Fibroblast of lung (primary cell): ENCODE measurements around the gene NLRC5. TPM values are rescaled to one million over a fixed set of nuclear protein-coding genes. Genes with fewer than 3 reads are reported as not detected.

Source experiments
- DNase-seq, 2 donors: peaks; one replicate each; pipeline versions ENCODE4 v3.0.0 to v3.0.0-alpha.2; 2010; ENCODE audit warnings: low read depth in 2 of 2
- H2AFZ ChIP-seq: 2 replicates; pipeline ENCODE4 v1.5.1; 2012; ENCODE audit warnings: low read length, control low read depth, inconsistent platforms
- H3K27ac ChIP-seq: 2 replicates; pipeline ENCODE4 v1.5.1; 2011; ENCODE audit warnings: low read length, control low read depth; ENCODE audit not compliant: insufficient read depth
- H3K27me3 ChIP-seq: 2 replicates; pipeline ENCODE4 v1.5.1; 2011; ENCODE audit warnings: mild to moderate bottlenecking, low read length; ENCODE audit not compliant: control insufficient read depth, insufficient read depth
- H3K36me3 ChIP-seq: 2 replicates; pipeline ENCODE4 v1.5.1; 2011; ENCODE audit warnings: low read length; ENCODE audit not compliant: control insufficient read depth, insufficient read depth
- H3K4me1 ChIP-seq: 2 replicates; pipeline ENCODE4 v1.5.1; 2011; ENCODE audit warnings: low read length; ENCODE audit not compliant: control insufficient read depth, insufficient read depth; ENCODE audit errors: extremely low read depth
- H3K4me2 ChIP-seq: 2 replicates; pipeline ENCODE4 v1.5.1; 2011; ENCODE audit warnings: low read length, control low read depth; ENCODE audit not compliant: insufficient read depth; ENCODE audit errors: extremely low read depth
- H3K4me3 ChIP-seq, 4 experiments: fragments of 200-600 bp in 1 of 4; sonication (generic) in 1 of 4; replicated peaks in 1 of 4; 2 replicates each; pipeline ENCODE4 v1.5.1; 2011 to 2016; ENCODE audit warnings: low read length in 4 of 4, low read depth in 3 of 4, mild to moderate bottlenecking in 3 of 4, control low read depth in 2 of 4, inconsistent platforms in 1 of 4, mixed read lengths in 1 of 4; ENCODE audit not compliant: insufficient read depth in 1 of 4; ENCODE audit errors: control extremely low read depth in 1 of 4
- H3K79me2 ChIP-seq: 2 replicates; pipeline ENCODE4 v1.5.1; 2012; ENCODE audit warnings: mild to moderate bottlenecking, low read length, inconsistent platforms; ENCODE audit not compliant: control insufficient read depth, insufficient read depth
- H3K9ac ChIP-seq: 2 replicates; pipeline ENCODE4 v1.5.1; 2011; ENCODE audit warnings: mild to moderate bottlenecking, low read length, control low read depth; ENCODE audit not compliant: insufficient read depth
- H3K9me3 ChIP-seq: 2 replicates; pipeline ENCODE4 v1.5.1; 2012; ENCODE audit warnings: low read depth, low read length; ENCODE audit not compliant: control insufficient read depth, insufficient read depth
- H4K20me1 ChIP-seq: 2 replicates; pipeline ENCODE4 v1.5.1; 2011; ENCODE audit warnings: low read length; ENCODE audit not compliant: control insufficient read depth, insufficient read depth; ENCODE audit errors: extremely low read depth
- EZH2 ChIP-seq: IDR thresholded peaks from 2 replicates; pipeline ENCODE4 v1.5.1; 2012; ENCODE audit warnings: low read length, control low read depth, mild to moderate bottlenecking; ENCODE audit errors: missing control alignments
- polyA plus RNA-seq, 2 donors: library from polyadenylated mRNA; depleted of rRNA in 1 of 2; stranded (reverse) in 1 of 2; unstranded in 1 of 2; fragments of >200 nt; gene quantifications; 2 replicates each; pipeline ENCODE4 v1.2.1, GENCODE V29; 2011 to 2012; ENCODE audit warnings: missing spikeins in 1 of 2
- total RNA-seq: library from RNA; depleted of rRNA; stranded (reverse); fragments of >200 nt; gene quantifications from 2 replicates; pipeline ENCODE4 v1.2.1, GENCODE V29; 2014
- TF ChIP-seq, protein P1 (sequence below), 2 donors: IDR thresholded peaks in 1 of 2; conservative IDR thresholded peaks in 1 of 2; 1 replicate in 1 of 2; 2 replicates in 1 of 2; pipeline ENCODE4 v1.5.1; 2011 to 2012; ENCODE audit warnings: low read length in 2 of 2, control low read depth in 1 of 2, inconsistent platforms in 1 of 2, low read depth in 1 of 2, mild to moderate bottlenecking in 1 of 2

NLRC5 gene
- total and polyA plus RNA-seq, 2 donors (not counting 1 experiment from before 2014, with no cell fraction given) = 22.2 to 43.6 TPM

DNA sequence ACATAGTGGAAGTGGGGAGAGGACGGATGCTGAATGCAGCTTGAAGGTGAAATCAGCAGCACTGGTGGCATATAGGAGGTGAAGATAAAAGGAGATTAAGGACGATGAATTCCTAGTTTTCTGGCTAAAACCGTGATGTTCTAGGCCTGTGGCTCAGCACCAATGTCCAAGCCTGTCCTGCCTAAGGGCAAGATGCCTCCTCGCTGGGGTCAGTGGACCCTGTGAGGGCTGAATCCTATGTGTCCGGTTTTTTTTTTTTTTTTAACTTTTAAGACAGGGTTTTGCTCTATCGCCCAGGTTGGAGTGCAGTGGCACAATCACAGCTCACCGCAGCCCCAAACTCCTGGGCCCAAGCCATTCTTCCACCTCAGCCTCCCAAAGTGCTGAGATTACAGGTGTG, 115.8 kb downstream of the NLRC5 start:
- no peak overlapping the region for H2AFZ ChIP-seq
- H3K27me3 ChIP-seq = no peaks in the 10 kb centered on the region
- H3K9me3 ChIP-seq = no peaks in the 10 kb centered on the region
- no peak for TF ChIP-seq EZH2
- TF ChIP-seq, protein P1, sequence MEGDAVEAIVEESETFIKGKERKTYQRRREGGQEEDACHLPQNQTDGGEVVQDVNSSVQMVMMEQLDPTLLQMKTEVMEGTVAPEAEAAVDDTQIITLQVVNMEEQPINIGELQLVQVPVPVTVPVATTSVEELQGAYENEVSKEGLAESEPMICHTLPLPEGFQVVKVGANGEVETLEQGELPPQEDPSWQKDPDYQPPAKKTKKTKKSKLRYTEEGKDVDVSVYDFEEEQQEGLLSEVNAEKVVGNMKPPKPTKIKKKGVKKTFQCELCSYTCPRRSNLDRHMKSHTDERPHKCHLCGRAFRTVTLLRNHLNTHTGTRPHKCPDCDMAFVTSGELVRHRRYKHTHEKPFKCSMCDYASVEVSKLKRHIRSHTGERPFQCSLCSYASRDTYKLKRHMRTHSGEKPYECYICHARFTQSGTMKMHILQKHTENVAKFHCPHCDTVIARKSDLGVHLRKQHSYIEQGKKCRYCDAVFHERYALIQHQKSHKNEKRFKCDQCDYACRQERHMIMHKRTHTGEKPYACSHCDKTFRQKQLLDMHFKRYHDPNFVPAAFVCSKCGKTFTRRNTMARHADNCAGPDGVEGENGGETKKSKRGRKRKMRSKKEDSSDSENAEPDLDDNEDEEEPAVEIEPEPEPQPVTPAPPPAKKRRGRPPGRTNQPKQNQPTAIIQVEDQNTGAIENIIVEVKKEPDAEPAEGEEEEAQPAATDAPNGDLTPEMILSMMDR (conservative IDR thresholded peaks at IDR 0.05 in 1 of 2, IDR thresholded peaks at IDR 0.05 in 1 of 2; ENCODE audit: low read depth in 1 of 2, low read length in 2 of 2) = no peak
- H3K9ac ChIP-seq = no peak overlapping the region
- DNase-seq = no peak
- no peaks in the 10 kb centered on the region for H3K79me2 ChIP-seq
- H3K4me1 ChIP-seq = peaks cover 2% of the 10 kb centered on the region
- no peak overlapping the region for H3K27ac ChIP-seq
- no peak overlapping the region for H3K4me3 ChIP-seq
- H3K4me2 ChIP-seq = no peak overlapping the region
- no peaks in the 10 kb centered on the region for H4K20me1 ChIP-seq
- H3K36me3 ChIP-seq = no peaks in the 10 kb centered on the region

DNA sequence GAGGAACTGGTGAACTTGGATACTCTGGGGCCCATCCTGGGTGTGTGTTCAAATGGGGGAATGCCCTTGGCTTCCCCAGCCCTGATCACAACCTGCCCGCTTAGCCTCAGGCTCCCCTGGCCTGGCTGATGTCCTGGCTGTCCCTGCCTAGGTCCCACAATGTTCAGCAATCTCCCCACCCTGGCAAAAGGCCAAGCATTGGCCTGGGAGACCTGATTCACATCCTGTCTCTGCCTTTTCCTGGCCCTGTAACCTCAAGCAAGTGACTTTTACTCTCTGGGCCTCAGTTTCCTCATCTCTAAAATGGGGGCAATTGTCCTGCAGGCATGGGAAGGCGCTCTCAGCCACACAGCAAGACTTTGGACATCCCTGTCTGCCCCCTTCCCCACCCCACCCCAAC, 117.4 kb downstream of the NLRC5 start:
- Histone ChIP-seq H3K79me2 (no peaks in the 10 kb centered on the region), H2AFZ (no peak overlapping the region), H3K4me3 (no peak overlapping the region), H3K27me3 (no peaks in the 10 kb centered on the region), H3K9me3 (no peaks in the 10 kb centered on the region), H3K27ac (no peak overlapping the region), H3K4me2 (no peak overlapping the region), H4K20me1 (no peaks in the 10 kb centered on the region), H3K4me1 (peaks cover 2% of the 10 kb centered on the region), H3K9ac (no peak overlapping the region), H3K36me3 (no peaks in the 10 kb centered on the region)
- TF ChIP-seq, protein P1 (conservative IDR thresholded peaks at IDR 0.05 in 1 of 2, IDR thresholded peaks at IDR 0.05 in 1 of 2; ENCODE audit: low read depth in 1 of 2, low read length in 2 of 2) = no peak
- TF ChIP-seq EZH2 = no peak
- DNase-seq = no peak

DNA sequence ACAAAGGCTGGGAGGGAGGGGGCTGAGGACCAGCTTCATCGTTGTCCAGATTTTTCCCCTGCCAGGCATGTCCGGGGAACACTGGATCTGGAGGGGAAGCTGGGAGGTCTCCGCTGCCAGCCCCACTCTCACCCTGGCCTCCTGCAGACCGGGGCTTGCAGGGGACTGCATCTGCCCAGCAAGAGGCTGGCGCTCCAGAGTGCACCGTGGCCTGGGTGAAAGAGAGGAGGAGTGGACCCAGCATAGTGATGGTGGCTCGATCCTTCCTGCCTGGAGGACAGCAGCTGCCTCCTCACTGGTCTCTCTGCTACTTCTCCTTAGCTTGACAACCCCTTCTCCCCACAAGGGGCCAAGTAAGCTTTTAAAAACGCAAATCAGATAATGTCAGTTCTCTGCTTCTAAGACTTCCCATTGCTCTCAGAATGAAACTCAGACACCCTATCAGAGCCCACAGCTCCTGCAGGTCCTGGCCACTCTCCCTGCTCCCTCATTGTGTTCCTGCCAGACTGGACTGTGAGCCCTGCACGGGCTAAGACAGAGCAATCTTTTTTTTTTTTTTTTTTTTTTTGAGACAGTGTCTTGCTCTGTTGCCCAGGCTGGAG, 118.1 kb downstream of the NLRC5 start:
- no peak for DNase-seq

More for the DNA sequence above, 118.1 kb downstream of the NLRC5 start:
- Histone ChIP-seq H3K27me3 (no peaks in the 10 kb centered on the region), H3K36me3 (no peaks in the 10 kb centered on the region), H3K9ac (no peak overlapping the region), H4K20me1 (no peaks in the 10 kb centered on the region), H3K4me1 (peaks cover 6% of the 10 kb centered on the region), H3K79me2 (no peaks in the 10 kb centered on the region), H3K27ac (no peak overlapping the region), H3K4me2 (no peak overlapping the region), H3K4me3 (no peak overlapping the region), H2AFZ (no peak overlapping the region), H3K9me3 (no peaks in the 10 kb centered on the region)
- TF ChIP-seq, protein P1 (conservative IDR thresholded peaks at IDR 0.05 in 1 of 2, IDR thresholded peaks at IDR 0.05 in 1 of 2; ENCODE audit: low read depth in 1 of 2, low read length in 2 of 2) = no peak
- no peak for TF ChIP-seq EZH2
